HL-60 (cell line): ENCODE measurements around the gene UNC93A.

ENCODE experiments used
- GABPA ChIP-seq: IDR thresholded peaks from 2 replicates; pipeline ENCODE4 v1.6.1; 2012; ENCODE audit warnings: low read depth
- POLR2AphosphoS5 ChIP-seq: IDR thresholded peaks from 2 replicates; pipeline ENCODE4 v1.6.1; 2012; ENCODE audit warnings: low read depth
- SPI1 ChIP-seq: IDR thresholded peaks from 2 replicates; pipeline ENCODE4 v1.6.1; 2012; ENCODE audit warnings: low read depth, mild to moderate bottlenecking, borderline replicate concordance
- TF ChIP-seq, protein P1 (sequence below): IDR thresholded peaks from one replicate; pipeline ENCODE4 v1.5.1; 2011; ENCODE audit warnings: low read length, control low read depth, inconsistent platforms; ENCODE audit not compliant: insufficient read depth
- TF ChIP-seq, protein P2 (sequence below): IDR thresholded peaks from 2 replicates; pipeline ENCODE4 v1.6.1; 2012; ENCODE audit warnings: low read depth; ENCODE audit not compliant: insufficient replicate concordance

- TF ChIP-seq GABPA (no peak), SPI1 (no peak), POLR2AphosphoS5 (no peak)
- TF ChIP-seq, protein P1, sequence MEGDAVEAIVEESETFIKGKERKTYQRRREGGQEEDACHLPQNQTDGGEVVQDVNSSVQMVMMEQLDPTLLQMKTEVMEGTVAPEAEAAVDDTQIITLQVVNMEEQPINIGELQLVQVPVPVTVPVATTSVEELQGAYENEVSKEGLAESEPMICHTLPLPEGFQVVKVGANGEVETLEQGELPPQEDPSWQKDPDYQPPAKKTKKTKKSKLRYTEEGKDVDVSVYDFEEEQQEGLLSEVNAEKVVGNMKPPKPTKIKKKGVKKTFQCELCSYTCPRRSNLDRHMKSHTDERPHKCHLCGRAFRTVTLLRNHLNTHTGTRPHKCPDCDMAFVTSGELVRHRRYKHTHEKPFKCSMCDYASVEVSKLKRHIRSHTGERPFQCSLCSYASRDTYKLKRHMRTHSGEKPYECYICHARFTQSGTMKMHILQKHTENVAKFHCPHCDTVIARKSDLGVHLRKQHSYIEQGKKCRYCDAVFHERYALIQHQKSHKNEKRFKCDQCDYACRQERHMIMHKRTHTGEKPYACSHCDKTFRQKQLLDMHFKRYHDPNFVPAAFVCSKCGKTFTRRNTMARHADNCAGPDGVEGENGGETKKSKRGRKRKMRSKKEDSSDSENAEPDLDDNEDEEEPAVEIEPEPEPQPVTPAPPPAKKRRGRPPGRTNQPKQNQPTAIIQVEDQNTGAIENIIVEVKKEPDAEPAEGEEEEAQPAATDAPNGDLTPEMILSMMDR = no peak
- TF ChIP-seq, protein P2, sequence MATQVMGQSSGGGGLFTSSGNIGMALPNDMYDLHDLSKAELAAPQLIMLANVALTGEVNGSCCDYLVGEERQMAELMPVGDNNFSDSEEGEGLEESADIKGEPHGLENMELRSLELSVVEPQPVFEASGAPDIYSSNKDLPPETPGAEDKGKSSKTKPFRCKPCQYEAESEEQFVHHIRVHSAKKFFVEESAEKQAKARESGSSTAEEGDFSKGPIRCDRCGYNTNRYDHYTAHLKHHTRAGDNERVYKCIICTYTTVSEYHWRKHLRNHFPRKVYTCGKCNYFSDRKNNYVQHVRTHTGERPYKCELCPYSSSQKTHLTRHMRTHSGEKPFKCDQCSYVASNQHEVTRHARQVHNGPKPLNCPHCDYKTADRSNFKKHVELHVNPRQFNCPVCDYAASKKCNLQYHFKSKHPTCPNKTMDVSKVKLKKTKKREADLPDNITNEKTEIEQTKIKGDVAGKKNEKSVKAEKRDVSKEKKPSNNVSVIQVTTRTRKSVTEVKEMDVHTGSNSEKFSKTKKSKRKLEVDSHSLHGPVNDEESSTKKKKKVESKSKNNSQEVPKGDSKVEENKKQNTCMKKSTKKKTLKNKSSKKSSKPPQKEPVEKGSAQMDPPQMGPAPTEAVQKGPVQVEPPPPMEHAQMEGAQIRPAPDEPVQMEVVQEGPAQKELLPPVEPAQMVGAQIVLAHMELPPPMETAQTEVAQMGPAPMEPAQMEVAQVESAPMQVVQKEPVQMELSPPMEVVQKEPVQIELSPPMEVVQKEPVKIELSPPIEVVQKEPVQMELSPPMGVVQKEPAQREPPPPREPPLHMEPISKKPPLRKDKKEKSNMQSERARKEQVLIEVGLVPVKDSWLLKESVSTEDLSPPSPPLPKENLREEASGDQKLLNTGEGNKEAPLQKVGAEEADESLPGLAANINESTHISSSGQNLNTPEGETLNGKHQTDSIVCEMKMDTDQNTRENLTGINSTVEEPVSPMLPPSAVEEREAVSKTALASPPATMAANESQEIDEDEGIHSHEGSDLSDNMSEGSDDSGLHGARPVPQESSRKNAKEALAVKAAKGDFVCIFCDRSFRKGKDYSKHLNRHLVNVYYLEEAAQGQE = no peak
Observed at GRCh38 chr6:167302796-167303195, 11.7 kb downstream of the UNC93A start.
